Measurements from ENCODE around the gene DNAJB8.
A peak's percentile ranks its signal among the peaks of the same experiment; 100 is the strongest.

The DNAJB8 gene

DNA sequence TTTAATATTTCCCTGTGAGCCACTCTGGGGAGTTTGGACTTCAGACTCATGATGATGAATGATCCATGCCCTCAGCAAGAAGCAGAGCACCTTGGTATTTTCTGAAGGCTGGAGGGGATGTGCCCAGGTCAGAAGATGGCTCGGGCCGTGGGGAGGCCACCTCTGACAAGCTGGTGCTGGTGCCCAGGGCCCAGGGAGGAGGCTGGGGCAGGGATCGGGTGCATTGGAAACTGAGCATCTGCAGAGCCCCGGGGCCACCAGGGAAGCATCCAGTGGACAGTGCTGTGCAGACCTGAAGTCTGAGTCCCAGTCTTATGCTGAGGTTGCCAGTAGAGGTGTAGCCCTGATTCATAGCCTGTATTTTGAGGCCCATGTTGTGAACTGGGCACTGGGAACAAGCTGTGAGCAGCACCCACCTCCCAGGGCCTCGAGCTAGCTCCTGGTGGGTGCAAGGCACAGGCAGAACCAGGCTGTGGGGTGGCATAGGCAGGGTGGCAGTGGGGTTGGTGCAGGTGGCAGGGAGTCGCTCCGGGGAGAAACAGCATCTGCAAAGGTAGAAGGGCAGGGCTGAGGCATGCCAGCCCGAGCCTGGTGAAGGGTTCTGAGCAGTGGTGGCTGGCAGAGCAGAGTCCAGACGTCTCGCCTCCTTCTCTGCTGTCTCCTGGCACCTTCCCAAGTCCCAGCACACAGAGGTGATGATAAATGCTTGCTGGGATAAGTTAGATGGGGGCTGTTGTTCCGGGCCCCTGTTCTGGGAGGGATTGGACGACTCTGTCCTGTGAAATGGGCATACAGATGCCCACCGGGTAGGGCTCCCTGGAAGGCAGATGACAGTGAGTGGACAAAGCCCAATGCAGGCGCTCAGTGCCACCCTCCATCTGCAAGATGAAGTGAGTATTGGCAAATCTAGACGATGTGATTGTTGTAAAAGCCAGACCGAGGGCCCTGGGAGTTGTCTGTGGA lies 10.6 kb downstream of the DNAJB8 start:
- TF ChIP-seq, protein P1, sequence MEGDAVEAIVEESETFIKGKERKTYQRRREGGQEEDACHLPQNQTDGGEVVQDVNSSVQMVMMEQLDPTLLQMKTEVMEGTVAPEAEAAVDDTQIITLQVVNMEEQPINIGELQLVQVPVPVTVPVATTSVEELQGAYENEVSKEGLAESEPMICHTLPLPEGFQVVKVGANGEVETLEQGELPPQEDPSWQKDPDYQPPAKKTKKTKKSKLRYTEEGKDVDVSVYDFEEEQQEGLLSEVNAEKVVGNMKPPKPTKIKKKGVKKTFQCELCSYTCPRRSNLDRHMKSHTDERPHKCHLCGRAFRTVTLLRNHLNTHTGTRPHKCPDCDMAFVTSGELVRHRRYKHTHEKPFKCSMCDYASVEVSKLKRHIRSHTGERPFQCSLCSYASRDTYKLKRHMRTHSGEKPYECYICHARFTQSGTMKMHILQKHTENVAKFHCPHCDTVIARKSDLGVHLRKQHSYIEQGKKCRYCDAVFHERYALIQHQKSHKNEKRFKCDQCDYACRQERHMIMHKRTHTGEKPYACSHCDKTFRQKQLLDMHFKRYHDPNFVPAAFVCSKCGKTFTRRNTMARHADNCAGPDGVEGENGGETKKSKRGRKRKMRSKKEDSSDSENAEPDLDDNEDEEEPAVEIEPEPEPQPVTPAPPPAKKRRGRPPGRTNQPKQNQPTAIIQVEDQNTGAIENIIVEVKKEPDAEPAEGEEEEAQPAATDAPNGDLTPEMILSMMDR (IDR thresholded peaks at IDR 0.05; ENCODE audit: unreplicated experiment in 3 of 3) = no peak
- H3K4me1 Mint-ChIP-seq = peaks cover 5% of the 10 kb centered on the region
- H3K36me3 Mint-ChIP-seq (ENCODE audit: low read depth) = no peaks in the 10 kb centered on the region
- no peaks in the 10 kb centered on the region for H3K9me3 Mint-ChIP-seq
- peaks cover 37% of the 10 kb centered on the region for H3K27me3 Mint-ChIP-seq (ENCODE audit: low read depth)
- peak overlapping the region in 1 of 3 experiments; percentile 1 for H3K27ac Mint-ChIP-seq
- H3K4me3 Mint-ChIP-seq = no peak overlapping the region

DNA sequence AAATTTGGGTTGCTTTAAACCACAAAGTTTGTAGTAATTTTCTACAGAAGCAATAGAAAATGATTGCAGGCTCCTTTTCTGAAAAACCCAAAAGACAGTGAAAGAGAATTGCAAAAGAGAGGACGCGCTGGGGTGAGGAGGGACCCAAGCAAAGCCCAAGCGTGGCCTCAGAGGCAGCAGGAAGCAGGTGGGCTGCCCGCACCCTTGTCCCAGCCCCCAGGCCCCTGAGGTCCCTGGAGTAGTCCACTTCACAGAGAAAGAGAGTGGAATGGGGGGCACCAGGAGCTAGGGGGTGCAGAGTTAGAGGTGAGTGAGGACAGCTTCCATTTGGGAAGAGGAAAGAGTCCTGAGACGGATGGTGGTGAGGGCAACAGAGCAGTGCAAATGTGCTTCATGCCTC lies 11.6 kb downstream of the DNAJB8 start:
- Mint-ChIP-seq H3K4me3 (no peak overlapping the region), H3K9me3 (no peaks in the 10 kb centered on the region), H3K27ac (peak overlapping the region in 1 of 3 experiments; percentile 1), H3K4me1 (peaks cover 5% of the 10 kb centered on the region), H3K27me3 (ENCODE audit: low read depth) (peaks cover 36% of the 10 kb centered on the region), H3K36me3 (ENCODE audit: low read depth) (no peaks in the 10 kb centered on the region)
- TF ChIP-seq, protein P1 (IDR thresholded peaks at IDR 0.05; ENCODE audit: unreplicated experiment in 3 of 3) = no peak

DNA sequence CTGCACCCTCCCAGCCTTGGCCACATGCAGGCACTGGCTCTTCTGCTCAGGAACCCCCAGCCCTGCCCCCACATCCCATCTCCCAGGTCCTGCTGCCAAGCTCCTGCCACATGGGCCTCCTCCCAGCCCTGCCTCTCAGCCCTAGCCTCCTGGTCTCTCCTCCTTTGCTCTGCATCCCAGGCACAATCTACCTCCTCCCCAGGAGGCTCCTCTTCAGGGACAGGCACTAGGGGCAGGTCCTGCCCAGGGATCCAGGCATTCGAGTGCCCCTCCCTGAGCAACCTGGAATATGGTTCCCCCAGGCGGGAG lies 12.4 kb downstream of the DNAJB8 start:
- H3K27me3 Mint-ChIP-seq (ENCODE audit: low read depth) = peaks cover 41% of the 10 kb centered on the region
- H3K27ac Mint-ChIP-seq = no peak overlapping the region
- H3K4me1 Mint-ChIP-seq = peaks cover 5% of the 10 kb centered on the region
- H3K36me3 Mint-ChIP-seq (ENCODE audit: low read depth) = no peaks in the 10 kb centered on the region
- no peak overlapping the region for H3K4me3 Mint-ChIP-seq
- TF ChIP-seq, protein P1 (IDR thresholded peaks at IDR 0.05; ENCODE audit: unreplicated experiment in 3 of 3) = no peak
- no peaks in the 10 kb centered on the region for H3K9me3 Mint-ChIP-seq

DNA sequence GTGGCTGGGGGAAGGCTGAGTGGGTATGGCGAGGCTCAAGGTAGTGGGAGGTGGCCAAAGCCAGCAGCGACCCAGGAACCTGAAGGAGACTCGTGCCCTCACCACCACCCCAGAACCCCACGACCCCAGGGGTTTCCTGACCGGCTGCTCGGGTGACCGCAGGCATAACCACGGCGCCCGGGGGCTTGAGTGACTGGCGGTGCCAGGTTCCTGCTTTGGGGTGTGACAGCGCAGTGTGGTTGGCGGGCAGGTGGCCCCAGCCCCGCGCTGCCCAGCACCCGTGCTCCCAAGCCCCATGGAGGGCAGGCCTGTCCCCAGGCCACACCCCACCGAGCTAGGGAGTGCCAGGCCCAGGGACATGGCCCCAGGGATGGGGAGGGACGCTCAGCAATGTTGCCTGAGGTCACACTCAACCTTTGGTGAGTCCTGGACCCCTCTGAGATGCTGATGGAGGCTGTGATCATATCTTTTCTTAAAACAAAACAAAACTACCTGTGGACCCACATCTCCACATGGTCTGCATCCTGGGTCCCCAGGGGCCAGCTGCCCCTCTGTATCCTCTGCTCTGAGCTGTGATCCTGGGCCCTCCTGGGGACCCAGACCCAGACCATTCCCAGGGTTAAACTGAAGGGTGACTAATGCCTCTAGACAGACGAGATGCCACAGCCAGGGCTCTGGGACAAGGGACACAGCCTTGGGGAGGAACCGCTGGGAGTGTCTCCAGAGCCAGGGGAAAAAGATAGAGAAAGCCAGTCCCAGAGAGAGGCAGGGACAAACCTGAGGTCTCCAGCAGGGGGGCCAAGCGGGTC lies 13.0 kb downstream of the DNAJB8 start:
- Mint-ChIP-seq H3K36me3 (ENCODE audit: low read depth) (no peaks in the 10 kb centered on the region), H3K9me3 (peaks cover 1% of the 10 kb centered on the region), H3K4me3 (no peak overlapping the region), H3K27me3 (ENCODE audit: low read depth) (peaks cover 45% of the 10 kb centered on the region), H3K4me1 (peaks cover 5% of the 10 kb centered on the region), H3K27ac (no peak overlapping the region)
- TF ChIP-seq, protein P1 (IDR thresholded peaks at IDR 0.05; ENCODE audit: unreplicated experiment in 3 of 3) = no peak

DNA sequence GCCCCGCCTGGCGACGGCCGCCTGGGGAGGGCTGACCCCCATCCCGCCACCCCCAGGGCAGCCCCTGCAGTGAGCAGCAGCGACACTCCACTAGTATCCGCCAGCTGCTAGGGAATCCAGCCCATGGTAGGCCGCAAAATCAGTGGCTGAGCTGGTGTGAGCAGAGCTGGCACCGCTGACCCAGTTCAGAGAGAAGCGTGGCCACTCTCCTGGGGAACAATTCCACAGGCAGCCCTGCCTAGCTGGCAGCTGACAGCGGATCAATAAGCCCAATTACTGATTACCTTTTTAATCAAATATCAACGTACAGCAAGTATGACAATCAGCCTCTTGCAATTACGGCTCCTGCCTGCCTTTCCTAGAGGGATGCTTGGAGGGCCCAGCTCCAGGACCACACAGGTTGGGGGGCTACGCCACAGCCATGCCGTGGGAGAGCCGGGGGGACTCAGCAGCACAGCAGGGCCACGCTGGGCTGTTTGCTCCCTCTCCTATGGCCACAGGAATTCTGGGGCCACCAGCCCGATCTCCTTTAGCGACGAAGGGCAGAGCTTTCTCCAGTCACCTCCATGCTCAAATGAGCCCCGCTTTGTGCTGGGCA lies 13.9 kb downstream of the DNAJB8 start:
- TF ChIP-seq, protein P1 (IDR thresholded peaks at IDR 0.05; ENCODE audit: unreplicated experiment in 3 of 3) = no peak
- peaks cover 4% of the 10 kb centered on the region for H3K9me3 Mint-ChIP-seq
- H3K36me3 Mint-ChIP-seq (ENCODE audit: low read depth) = no peaks in the 10 kb centered on the region
- H3K27ac Mint-ChIP-seq = no peak overlapping the region
- peaks cover 5% of the 10 kb centered on the region for H3K4me1 Mint-ChIP-seq
- H3K4me3 Mint-ChIP-seq = no peak overlapping the region
- H3K27me3 Mint-ChIP-seq (ENCODE audit: low read depth) = peaks cover 48% of the 10 kb centered on the region

Data from nephron (organoid).